Effector CD8-positive, alpha-beta T cell (primary cell): ENCODE results near the gene KRTAP4-8.
"Not testable (repeated sequence)": the region's sequence is repeated elsewhere in the genome, so short reads cannot be mapped to it uniquely, and the experiment has no call there.

Experiments used
- DNase-seq: peaks from one replicate; lab custom pipeline; 2025; lab: John Stamatoyannopoulos, UW
- total RNA-seq, 4 experiments: gene quantifications; one replicate each; lab custom pipeline; 2026; lab: John Stamatoyannopoulos, UW

The KRTAP4-8 gene
- total RNA-seq: 0 reads per million in 4 experiments

- DNase-seq: no peak
These were observed at the start of gene KRTAP4-8 for GRCh38 chr17:41098042-41098441. TSS of gene KRTAP4-8 (minus strand) at chr17:41098142. CDS start at chr17:41098084, 58 bp downstream.

GRCh38 chr17:41145261-41145660 lies 47.3 kb upstream of the KRTAP4-8 start:
- no peak for DNase-seq

- DNase-seq: no peak
These were observed 46.9 kb upstream of the KRTAP4-8 start for GRCh38 chr17:41144846-41145245.

- no peak for DNase-seq
These were observed 43.4 kb upstream of the KRTAP4-8 start for GRCh38 chr17:41141361-41141760.

GRCh38 chr17:41140360-41141131 lies 42.6 kb upstream of the KRTAP4-8 start, which contains the start of gene KRTAP4-6:
TSS of gene KRTAP4-6 (minus strand) at chr17:41140544. CDS start at chr17:41140487, 57 bp downstream.
- DNase-seq: no peak

- DNase-seq: not testable (repeated sequence)
These were observed 41.9 kb upstream of the KRTAP4-8 start for GRCh38 chr17:41139865-41140264.

- DNase-seq: no peak
These were observed 36.2 kb upstream of the KRTAP4-8 start for GRCh38 chr17:41133880-41134735.

- DNase-seq: no peak
These were observed 34.0 kb upstream of the KRTAP4-8 start for GRCh38 chr17:41131979-41132378.

- DNase-seq: no peak
These were observed 29.4 kb upstream of the KRTAP4-8 start for GRCh38 chr17:41127371-41127770.

- DNase-seq: no peak
These were observed 28.5 kb upstream of the KRTAP4-8 start for GRCh38 chr17:41126412-41126811.

GRCh38 chr17:41125064-41125463 lies 27.1 kb upstream of the KRTAP4-8 start:
- DNase-seq: no peak

- not testable (repeated sequence) for DNase-seq
These were observed 26.0 kb upstream of the KRTAP4-8 start, which contains the start of gene KRTAP4-12 for GRCh38 chr17:41123991-41124371. TSS of gene KRTAP4-12 (minus strand) at chr17:41124182. CDS start at chr17:41124122, 60 bp downstream.

- DNase-seq: not testable (repeated sequence)
These were observed 25.5 kb upstream of the KRTAP4-8 start for GRCh38 chr17:41123292-41123990.

- DNase-seq: no peak
These were observed 23.8 kb upstream of the KRTAP4-8 start for GRCh38 chr17:41121742-41122141.

GRCh38 chr17:41119696-41120690 lies 22.1 kb upstream of the KRTAP4-8 start:
- DNase-seq: not testable (repeated sequence)

- DNase-seq: no peak
These were observed 20.8 kb upstream of the KRTAP4-8 start for GRCh38 chr17:41118721-41119120.

GRCh38 chr17:41117846-41118386 lies 20.0 kb upstream of the KRTAP4-8 start, which contains the start of gene KRTAP4-11:
TSS of gene KRTAP4-11 (minus strand) at chr17:41118373. CDS start at chr17:41118315, 58 bp downstream.
- not testable (repeated sequence) for DNase-seq

- DNase-seq: no peak
These were observed 18.4 kb upstream of the KRTAP4-8 start for GRCh38 chr17:41116297-41116696.

GRCh38 chr17:41111151-41111885 lies 13.4 kb upstream of the KRTAP4-8 start:
- no peak for DNase-seq
